Astrocyte of the cerebellum (primary cell): ENCODE results near the gene ZFP69.

ENCODE experiments used
- DNase-seq: peaks from one replicate; pipeline ENCODE4 v3.0.0-alpha.2; 2011; ENCODE audit warnings: low read depth
- H3K4me3 ChIP-seq: 2 replicates; pipeline ENCODE4 v1.5.1; 2011; ENCODE audit warnings: mild to moderate bottlenecking, low read depth, low read length, moderate library complexity
- in situ Hi-C: cut with HindIII; loops from 2 replicates; pipeline ENCODE4 v1.10.0; 2017; ENCODE audit warnings: low sequenced_read_pairs
- TF ChIP-seq, protein P1 (sequence below): IDR thresholded peaks from 2 replicates; pipeline ENCODE4 v1.5.1; 2012; ENCODE audit warnings: low read length, low read depth, moderate library complexity, mild to moderate bottlenecking; ENCODE audit errors: missing control alignments

ZFP69 gene

DNA sequence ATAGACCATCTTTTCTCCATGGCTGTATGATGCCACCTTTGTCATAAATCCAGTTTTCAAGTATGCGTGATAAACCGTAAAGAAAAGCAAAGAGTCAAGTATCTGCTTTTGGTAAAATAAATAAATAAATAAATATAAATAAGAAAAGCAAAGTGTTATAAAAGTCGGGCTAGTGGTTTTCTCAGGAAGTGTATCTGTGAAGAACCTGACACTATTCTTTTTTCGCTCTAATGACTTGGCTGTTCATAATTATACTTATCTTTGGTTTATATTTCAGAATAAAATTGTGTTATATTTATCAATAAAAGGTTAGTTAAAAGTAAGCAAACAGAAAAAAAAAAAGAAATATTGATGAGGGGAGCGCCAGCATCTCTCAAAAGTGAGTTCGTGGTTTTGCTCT is 30.9 kb downstream of the ZFP69 start:
- in situ Hi-C loops: no loop called here
- DNase-seq: no peak
- TF ChIP-seq, protein P1, sequence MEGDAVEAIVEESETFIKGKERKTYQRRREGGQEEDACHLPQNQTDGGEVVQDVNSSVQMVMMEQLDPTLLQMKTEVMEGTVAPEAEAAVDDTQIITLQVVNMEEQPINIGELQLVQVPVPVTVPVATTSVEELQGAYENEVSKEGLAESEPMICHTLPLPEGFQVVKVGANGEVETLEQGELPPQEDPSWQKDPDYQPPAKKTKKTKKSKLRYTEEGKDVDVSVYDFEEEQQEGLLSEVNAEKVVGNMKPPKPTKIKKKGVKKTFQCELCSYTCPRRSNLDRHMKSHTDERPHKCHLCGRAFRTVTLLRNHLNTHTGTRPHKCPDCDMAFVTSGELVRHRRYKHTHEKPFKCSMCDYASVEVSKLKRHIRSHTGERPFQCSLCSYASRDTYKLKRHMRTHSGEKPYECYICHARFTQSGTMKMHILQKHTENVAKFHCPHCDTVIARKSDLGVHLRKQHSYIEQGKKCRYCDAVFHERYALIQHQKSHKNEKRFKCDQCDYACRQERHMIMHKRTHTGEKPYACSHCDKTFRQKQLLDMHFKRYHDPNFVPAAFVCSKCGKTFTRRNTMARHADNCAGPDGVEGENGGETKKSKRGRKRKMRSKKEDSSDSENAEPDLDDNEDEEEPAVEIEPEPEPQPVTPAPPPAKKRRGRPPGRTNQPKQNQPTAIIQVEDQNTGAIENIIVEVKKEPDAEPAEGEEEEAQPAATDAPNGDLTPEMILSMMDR: no peak
- H3K4me3 ChIP-seq: peak overlapping the region; percentile 77

DNA sequence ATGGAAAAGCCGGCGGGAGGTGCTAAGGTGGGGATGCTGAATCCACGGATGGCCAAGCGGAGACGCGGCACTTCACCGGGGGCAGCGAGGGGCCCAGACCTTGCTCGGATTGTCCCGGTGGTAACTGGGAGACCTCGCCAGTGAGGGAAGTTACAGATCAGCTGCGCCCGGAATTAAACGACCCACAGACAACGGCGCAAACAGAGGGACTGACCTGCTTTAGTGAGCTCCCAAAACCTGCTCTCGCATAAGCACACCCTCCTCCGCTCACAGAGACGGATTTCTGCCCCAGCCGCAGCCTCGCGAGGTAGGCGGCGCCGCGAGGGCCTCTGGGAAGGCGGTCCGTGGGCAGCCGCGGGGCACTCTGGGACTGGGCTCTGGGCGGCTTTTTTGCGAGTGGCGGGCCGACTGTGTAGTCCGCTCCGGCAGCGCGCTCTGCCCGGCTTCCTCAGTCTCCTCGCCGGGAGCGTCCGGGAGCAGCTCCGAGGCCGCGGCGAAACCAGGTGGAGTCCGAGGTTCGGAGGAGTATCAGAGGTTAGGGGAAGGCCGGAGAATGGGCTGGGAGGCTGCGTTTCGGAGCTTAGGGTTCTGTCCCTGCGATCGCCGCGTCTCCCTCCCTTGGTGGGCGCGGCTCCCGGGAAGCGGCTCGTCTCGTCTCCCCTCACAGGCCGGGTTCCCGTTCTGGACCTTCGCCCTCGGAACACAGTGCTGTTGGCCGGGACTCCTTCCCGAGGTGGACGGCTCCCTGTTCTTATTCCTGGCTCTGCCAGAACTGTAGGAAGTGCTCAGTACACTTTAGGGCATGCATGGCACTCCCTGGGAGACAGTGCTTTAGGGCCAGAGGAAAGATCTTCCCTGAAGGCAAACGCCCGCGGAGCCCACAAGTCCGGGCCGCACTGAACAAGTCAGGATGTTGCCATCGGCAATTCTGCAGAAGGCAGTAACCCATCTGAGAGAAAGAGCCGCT is 31.6 kb downstream of the ZFP69 start, which contains the start of gene EXO5:
Gene EXO5, plus strand, starts transcription at position 393 of the 967 bp plus-strand sequence. CDS start 5,778 bp downstream, outside the sequence.
- H3K4me3 ChIP-seq: peak within 1 kb of the TSS; percentile 77
- in situ Hi-C loops: no loop called here
- TF ChIP-seq, protein P1: no peak
- DNase-seq: no peak

DNA sequence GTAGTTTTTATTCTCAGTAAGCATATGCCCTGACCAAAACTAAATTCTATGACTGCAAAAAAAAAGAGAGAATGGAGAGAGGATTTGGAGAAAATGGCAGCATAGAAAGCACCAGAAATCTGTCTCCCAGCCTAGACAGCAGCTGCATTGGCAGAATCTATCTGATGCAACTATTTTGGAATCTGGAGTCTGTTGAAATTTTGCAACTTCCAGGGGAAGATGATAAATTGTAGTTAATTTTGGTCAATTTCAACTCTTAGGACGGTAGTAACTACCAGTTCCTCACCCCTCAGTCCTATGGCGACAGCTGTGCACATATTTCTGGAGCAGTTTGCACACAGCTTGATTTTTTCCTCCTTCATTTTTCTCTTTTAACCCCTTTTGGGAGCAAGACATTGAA is 42.4 kb downstream of the ZFP69 start:
- in situ Hi-C loops: no loop called here
- DNase-seq: no peak

DNA sequence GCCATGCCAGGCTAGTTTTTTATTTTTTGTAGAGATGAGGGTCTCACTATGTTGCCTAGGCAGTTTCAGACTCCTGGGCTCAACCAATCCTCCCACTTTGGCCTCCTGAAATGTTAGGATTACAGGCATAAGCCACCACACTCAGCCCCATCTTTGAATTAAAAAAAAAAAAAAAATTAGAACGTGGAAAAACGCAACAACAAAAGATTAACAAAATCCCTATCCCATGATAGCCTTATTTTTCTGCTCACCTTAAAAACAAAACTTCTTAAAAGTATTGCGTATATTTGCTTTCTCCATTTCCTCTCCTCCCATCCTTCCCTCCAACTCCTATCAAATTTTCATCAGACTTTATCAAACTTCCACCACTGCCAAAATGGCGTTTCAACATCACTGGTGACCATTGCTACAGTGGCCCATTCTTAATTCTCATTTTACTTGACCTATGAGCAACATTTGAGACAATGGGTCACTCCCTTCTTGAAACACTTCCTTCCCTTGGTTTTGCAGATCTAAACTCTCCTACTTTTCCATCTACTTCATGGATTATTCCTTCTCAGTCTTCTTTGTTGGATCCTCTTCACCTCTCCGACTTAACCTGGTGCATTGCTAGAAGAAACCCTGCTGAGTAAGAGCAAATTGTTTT is 53.8 kb downstream of the ZFP69 start:
- H3K4me3 ChIP-seq: peak overlapping the region; percentile 84
- in situ Hi-C loops: no loop called here
- DNase-seq: no peak
- TF ChIP-seq, protein P1: no peak

More for the DNA sequence above, 42.4 kb downstream of the ZFP69 start:
- TF ChIP-seq, protein P1: no peak
- no peak overlapping the region for H3K4me3 ChIP-seq

DNA sequence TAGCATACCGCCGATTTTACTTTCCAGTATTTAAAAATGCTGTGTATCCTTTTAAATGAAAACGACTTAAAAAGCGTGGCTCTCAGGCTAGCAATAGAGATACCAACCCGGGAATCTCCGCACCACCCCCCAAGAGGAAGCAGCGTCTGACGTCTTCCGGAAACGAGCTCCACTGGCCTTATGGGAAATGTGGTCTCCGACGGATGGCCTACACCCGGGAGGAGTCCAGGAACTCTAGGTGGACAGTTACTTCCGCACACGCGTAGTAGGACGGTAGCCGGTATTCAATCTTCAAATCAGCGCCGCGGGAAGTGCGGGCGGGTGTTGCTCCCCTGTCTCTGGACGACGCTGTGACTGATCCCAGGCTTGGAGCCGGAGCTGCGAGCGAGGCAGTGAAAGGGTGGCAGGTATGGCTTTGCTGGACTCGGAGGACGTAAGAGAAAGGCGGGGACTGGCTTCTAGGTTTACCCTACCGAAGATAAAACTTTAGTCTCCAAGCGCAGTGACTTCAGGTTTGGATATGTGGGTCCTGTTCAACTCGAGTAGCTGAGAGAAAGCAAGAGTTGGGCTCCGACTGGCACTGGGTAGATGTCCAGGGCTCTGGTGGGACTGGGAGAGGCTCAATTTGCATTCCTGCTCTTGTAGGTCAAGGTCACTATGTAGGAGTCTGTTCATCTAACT is 54.4 kb downstream of the ZFP69 start, which contains the start of gene ZNF684:
Gene ZNF684, plus strand, starts transcription at position 257 of the 681 bp plus-strand sequence. CDS start 1,530 bp downstream, outside the sequence.
- TF ChIP-seq, protein P1: no peak
- in situ Hi-C loops: no loop called here
- peak; percentile 82 for DNase-seq
- peak within 1 kb of the TSS; percentile 84 for H3K4me3 ChIP-seq

DNA sequence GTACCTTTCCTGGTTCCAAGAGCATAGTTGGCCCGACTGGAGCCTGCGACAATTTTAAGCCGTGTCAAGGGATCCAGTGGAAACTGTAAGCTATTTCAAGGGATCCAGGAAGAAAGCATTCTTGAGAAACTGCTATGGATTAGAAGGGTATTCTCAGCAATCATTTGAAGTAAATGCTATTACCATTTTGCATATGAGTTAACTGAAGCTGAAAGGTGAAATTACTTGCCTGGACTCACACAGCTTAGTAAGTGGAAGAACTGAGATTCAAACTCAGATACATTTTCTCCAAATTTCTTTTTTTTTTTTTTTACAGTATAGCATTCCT is 54.9 kb downstream of the ZFP69 start:
- no peak for DNase-seq
- in situ Hi-C loops: no loop called here

More for the DNA sequence above, 54.9 kb downstream of the ZFP69 start:
- H3K4me3 ChIP-seq: peak overlapping the region; percentile 84
- TF ChIP-seq, protein P1: no peak
